Erythroblast (primary cell): ENCODE data around the gene CSF1R.

Experiments
- DNase-seq, 2 experiments: peaks; one replicate each; lab custom pipeline; 2025; lab: John Stamatoyannopoulos, UW
- GATA1 ChIP-seq: IDR thresholded peaks from 2 replicates; pipeline ENCODE4 v1.6.1; 2011; ENCODE audit warnings: low read depth, mild to moderate bottlenecking, control low read depth, low read length, moderate library complexity
- POLR2A ChIP-seq: IDR thresholded peaks from 2 replicates; pipeline ENCODE4 v1.6.1; 2011; ENCODE audit warnings: mild to moderate bottlenecking, low read length

The CSF1R gene

DNA sequence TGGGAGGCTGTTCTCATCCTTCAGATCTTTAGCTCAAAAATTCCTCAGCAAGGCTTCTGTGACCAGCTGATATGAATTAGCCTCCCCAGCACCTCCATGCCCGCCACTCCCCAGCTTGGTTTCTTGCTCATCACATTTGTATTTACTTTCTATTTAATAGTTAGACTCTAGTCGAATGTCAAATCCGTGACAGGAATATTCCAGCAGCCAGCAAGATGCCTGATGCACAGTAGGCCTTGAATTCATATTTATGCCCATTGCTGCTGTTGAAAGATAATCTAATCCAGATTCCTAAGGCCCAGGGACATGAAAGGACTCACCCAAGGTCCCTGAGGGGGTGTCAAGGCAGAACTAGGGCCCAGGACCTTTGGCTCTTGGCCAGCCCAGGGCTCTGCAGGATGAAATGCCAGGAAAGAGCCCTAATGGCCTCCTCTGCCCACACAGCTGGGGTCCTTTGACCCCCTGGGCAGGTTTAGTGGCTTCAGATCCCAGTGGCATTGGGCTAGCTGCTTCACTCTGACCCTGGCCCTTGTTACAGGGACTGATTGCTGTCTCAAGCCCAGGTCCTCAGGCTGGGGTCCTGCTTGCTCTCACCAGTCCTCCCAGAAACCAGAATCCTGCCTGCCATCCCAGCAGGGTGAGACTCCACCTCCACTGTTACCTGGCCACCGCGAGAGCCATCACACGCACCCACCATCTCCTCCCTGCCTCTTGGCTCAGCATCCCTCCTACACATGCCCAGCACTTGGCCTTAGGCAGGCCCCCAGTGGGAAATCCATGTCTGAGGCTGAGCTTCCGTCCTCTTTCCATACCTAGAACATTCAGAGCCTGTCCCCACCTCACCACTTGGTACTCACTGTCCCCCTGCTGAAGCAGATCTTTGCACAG, 7.3 kb downstream of the CSF1R start:
- no peak for DNase-seq
- TF ChIP-seq POLR2A (no peak), GATA1 (no peak)

GRCh38 chr5:150077996-150078801, 8.2 kb downstream of the CSF1R start:
- DNase-seq: no peak
- TF ChIP-seq POLR2A (no peak), GATA1 (no peak)

DNA sequence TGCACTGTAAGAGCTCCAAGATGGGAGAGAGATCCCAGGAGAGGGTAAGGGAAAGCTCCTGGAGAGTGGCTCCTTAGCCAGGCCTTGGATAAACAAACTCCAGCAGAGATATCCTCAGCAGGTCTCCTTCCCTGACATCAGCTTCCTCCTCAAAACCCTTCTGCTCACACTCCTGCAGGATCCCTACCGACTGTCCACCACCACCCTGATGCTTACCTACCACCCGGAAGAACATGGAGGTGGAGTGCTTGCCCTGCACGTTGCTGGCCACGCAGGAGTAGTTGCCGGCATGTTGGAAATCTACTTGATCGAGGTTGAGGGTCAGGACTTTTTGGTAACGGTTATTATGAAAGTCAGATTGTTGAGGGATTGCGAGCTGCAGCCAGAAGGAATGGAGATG, 9.3 kb downstream of the CSF1R start:
- no peak for TF ChIP-seq POLR2A
- TF ChIP-seq GATA1: no peak
- no peak for DNase-seq

GRCh38 chr5:150075806-150076205, 10.5 kb downstream of the CSF1R start:
- no peak for TF ChIP-seq GATA1
- TF ChIP-seq POLR2A: no peak
- DNase-seq: peak; percentile 8 to 23

DNA sequence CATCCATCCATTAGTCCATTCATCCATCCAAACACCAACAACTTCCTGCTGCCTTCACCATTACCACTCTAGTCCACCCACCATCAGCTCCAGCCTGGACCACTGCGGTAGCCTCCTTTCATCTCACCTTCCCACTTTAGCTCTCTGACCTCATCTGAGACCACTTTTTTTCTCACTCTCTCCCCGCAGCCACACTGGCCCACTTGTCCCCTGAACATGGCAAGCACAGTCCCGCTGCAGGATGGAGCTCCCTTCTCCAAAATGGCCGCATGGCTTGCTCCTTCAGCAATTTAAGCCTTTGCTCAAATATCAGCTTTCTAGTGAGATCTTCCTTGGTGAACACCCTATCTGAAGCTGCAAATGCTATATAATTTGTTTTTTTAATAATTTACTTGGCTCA, 11.1 kb downstream of the CSF1R start:
- TF ChIP-seq POLR2A (no peak), GATA1 (no peak)
- no peak for DNase-seq

DNA sequence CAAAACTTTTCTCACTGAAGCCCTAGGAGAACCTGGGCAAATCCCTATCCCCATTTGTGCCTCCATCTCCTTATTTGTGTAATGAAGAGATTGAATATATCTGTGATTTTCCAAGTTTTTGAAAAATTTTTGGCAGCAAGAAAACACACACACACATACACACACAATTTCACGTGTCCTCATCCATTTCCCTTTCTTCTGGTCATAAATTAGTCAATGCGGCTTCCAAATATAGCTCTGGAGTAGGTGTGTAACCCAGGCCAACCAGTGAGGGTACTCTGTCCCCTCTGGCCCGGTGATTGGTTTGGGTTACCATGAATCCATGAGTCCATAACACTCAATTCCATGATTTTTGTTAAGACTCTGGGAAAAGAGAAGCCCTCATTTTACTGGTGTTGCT, 12.7 kb downstream of the CSF1R start:
- no peak for TF ChIP-seq POLR2A
- no peak for TF ChIP-seq GATA1
- DNase-seq: no peak

- DNase-seq: no peak
These were observed 13.2 kb downstream of the CSF1R start for GRCh38 chr5:150073086-150073625.

GRCh38 chr5:150070821-150071220, 15.5 kb downstream of the CSF1R start:
- DNase-seq: no peak
- TF ChIP-seq POLR2A: no peak
- TF ChIP-seq GATA1: no peak

More at GRCh38 chr5:150073086-150073625, 13.2 kb downstream of the CSF1R start:
- TF ChIP-seq POLR2A (no peak), GATA1 (no peak)

- DNase-seq: no peak
- TF ChIP-seq POLR2A (no peak), GATA1 (no peak)
These were observed 16.4 kb downstream of the CSF1R start for GRCh38 chr5:150069672-150070627.

GRCh38 chr5:150068961-150069645, 17.3 kb downstream of the CSF1R start:
- DNase-seq: no peak
- TF ChIP-seq GATA1: no peak
- TF ChIP-seq POLR2A: no peak

DNA sequence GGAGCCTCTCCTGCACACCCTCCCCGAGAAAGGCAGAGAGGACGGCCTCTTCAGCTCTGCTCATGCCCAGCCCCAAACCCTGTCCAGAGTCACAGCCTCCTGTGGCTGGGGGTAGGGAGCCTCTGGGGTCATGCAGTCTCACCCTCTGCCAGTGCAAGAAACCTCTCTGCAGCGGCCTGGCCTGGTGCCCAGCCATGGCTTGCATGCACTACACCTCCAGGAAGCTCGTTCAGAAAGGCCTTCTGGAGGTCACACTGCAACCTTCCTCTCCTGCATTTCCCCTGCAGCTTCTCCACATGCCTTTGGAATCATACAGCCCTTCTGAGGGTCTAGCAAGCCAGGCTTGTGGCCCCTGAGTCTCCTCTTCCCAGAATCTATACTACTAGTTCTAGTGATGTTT, 17.9 kb downstream of the CSF1R start:
- TF ChIP-seq POLR2A: no peak
- TF ChIP-seq GATA1: no peak
- no peak for DNase-seq

DNA sequence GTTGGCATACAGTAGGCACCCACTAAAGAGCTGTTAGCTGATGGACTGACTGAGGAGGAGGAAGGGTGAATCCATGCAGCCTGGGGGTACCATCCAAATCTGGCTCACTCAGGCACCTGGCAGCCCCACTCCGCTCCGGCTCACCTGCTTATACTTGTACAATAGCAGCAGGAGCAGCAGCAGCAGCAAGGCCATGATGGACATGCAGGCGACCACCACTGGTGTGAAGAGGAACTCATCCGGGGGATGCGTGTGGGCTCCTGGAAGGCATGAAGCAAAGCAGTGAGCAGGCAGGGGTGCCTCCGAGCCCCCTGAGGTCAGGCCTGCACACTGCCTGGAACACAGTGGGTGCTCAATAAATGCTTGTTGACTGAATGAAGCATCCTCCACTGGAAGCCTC, 18.3 kb downstream of the CSF1R start:
- no peak for DNase-seq
- no peak for TF ChIP-seq GATA1
- TF ChIP-seq POLR2A: no peak
